HEK293 (cell line): ENCODE results near the gene LIX1L.

Source experiments
- CTCF ChIA-PET: fragments of 350-600 bp; formaldehyde crosslinking; extraction: SDS; loops from one replicate; lab custom pipeline; 2021; ENCODE audit warnings: antibody characterized with exemption; lab: Yijun Ruan, JAX
- POLR2A ChIA-PET: fragments of 300-600 bp; formaldehyde crosslinking; extraction: SDS; loops from one replicate; lab custom pipeline; 2020; ENCODE audit warnings: antibody characterized with exemption, inconsistent platforms; lab: Yijun Ruan, JAX
- H3K27ac ChIP-seq: fragments of 200-500 bp; sonication (Bioruptor generic); 2 replicates; pipeline ENCODE4 v1.5.1; 2014; ENCODE audit warnings: low read depth, low read length, control low read depth, inconsistent platforms; ENCODE audit errors: extremely low read depth
- H3K36me3 ChIP-seq, 2 experiments: fragments of 200-500 bp in 1 of 2; sonication (Bioruptor generic) in 1 of 2; 1 replicate in 1 of 2; 2 replicates in 1 of 2; pipeline ENCODE4 v1.5.1; 2014 to 2017; ENCODE audit warnings: inconsistent platforms in 2 of 2, low read length in 2 of 2; ENCODE audit not compliant: control insufficient read depth in 2 of 2, insufficient read depth in 1 of 2
- H3K4me1 ChIP-seq: fragments of 200-500 bp; sonication (Bioruptor generic); 2 replicates; pipeline ENCODE4 v1.5.1; 2014; ENCODE audit warnings: mild to moderate bottlenecking, low read length, inconsistent platforms; ENCODE audit not compliant: control insufficient read depth, insufficient read depth
- H3K4me3 ChIP-seq: 2 replicates; pipeline ENCODE4 v1.5.1; 2011; ENCODE audit warnings: low read depth, mild to moderate bottlenecking, control low read depth, low read length, moderate library complexity
- H3K9me3 ChIP-seq: fragments of 200-500 bp; sonication (Bioruptor generic); 2 replicates; pipeline ENCODE4 v1.5.1; 2014; ENCODE audit warnings: low read depth, low read length, inconsistent platforms; ENCODE audit not compliant: control insufficient read depth, insufficient read depth
- FEZF1 ChIP-seq: fragments of 450-650 bp; formaldehyde crosslinking; IDR thresholded peaks from 2 replicates; pipeline ENCODE4 v1.5.1; 2016; ENCODE audit warnings: missing biosample characterization, missing genetic modification characterization
- PRDM1 ChIP-seq: fragments of 450-650 bp; formaldehyde crosslinking; IDR thresholded peaks from 2 replicates; pipeline ENCODE4; 2016; ENCODE audit warnings: missing biosample characterization, missing genetic modification characterization
- ZBTB20 ChIP-seq: fragments of 450-650 bp; formaldehyde crosslinking; IDR thresholded peaks from 2 replicates; pipeline ENCODE4 v1.5.1; 2016; ENCODE audit warnings: missing biosample characterization, missing genetic modification characterization
- ZBTB44 ChIP-seq: fragments of 450-650 bp; IDR thresholded peaks from 2 replicates; pipeline ENCODE4 v1.5.1; 2018; ENCODE audit warnings: missing biosample characterization, mild to moderate bottlenecking, missing genetic modification characterization
- ZNF138 ChIP-seq: fragments of 450-650 bp; formaldehyde crosslinking; IDR thresholded peaks from 2 replicates; pipeline ENCODE4 v1.5.1; 2016; ENCODE audit warnings: missing biosample characterization, missing genetic modification characterization, borderline replicate concordance
- ZNF175 ChIP-seq: fragments of 450-650 bp; formaldehyde crosslinking; IDR thresholded peaks from 2 replicates; pipeline ENCODE4 v1.5.1; 2016; ENCODE audit warnings: missing biosample characterization, missing genetic modification characterization
- ZNF223 ChIP-seq: fragments of 450-650 bp; formaldehyde crosslinking; IDR thresholded peaks from 2 replicates; pipeline ENCODE4 v1.5.1; 2016; ENCODE audit warnings: missing biosample characterization, missing genetic modification characterization
- ZNF362 ChIP-seq: fragments of 450-650 bp; formaldehyde crosslinking; IDR thresholded peaks from 2 replicates; pipeline ENCODE4 v1.5.1; 2016; ENCODE audit warnings: missing biosample characterization, missing genetic modification characterization
- ZNF416 ChIP-seq: fragments of 450-650 bp; formaldehyde crosslinking; IDR thresholded peaks from 2 replicates; pipeline ENCODE4 v1.5.1; 2016; ENCODE audit warnings: missing biosample characterization, missing genetic modification characterization
- ZNF654 ChIP-seq: fragments of 450-650 bp; formaldehyde crosslinking; IDR thresholded peaks from 2 replicates; pipeline ENCODE4 v1.5.1; 2016; ENCODE audit warnings: low read depth, missing biosample characterization, missing genetic modification characterization
- ZNF664 ChIP-seq: fragments of 450-650 bp; formaldehyde crosslinking; IDR thresholded peaks from 2 replicates; pipeline ENCODE4 v1.5.1; 2016; ENCODE audit warnings: missing biosample characterization, missing genetic modification characterization
- ZSCAN23 ChIP-seq: fragments of 450-650 bp; formaldehyde crosslinking; IDR thresholded peaks from 2 replicates; pipeline ENCODE4 v1.5.1; 2016; ENCODE audit warnings: missing biosample characterization, missing genetic modification characterization
- ZXDB ChIP-seq: fragments of 450-650 bp; formaldehyde crosslinking; IDR thresholded peaks from 2 replicates; pipeline ENCODE4 v1.5.1; 2016; ENCODE audit warnings: missing biosample characterization, missing genetic modification characterization
- TF ChIP-seq, protein P1 (sequence below): fragments of 450-650 bp; formaldehyde crosslinking; IDR thresholded peaks from 2 replicates; pipeline ENCODE4; 2016; ENCODE audit warnings: missing biosample characterization, missing genetic modification characterization
- TF ChIP-seq, protein P2 (sequence below): fragments of 450-650 bp; formaldehyde crosslinking; IDR thresholded peaks from 2 replicates; pipeline ENCODE4 v1.5.1; 2016; ENCODE audit warnings: missing biosample characterization, missing genetic modification characterization

The LIX1L gene

GRCh38 chr1:145906954-145907753 lies 50.7 kb downstream of the LIX1L start:
- Histone ChIP-seq H3K4me3 (no peak overlapping the region), H3K9me3 (no peaks in the 10 kb centered on the region), H3K4me1 (no peaks in the 10 kb centered on the region), H3K36me3 (peaks cover 0 to 15% of the 10 kb centered on the region in 2 experiments; a peak in 1 of 3 replicates), H3K27ac (no peak overlapping the region)
- TF ChIP-seq ZBTB20 (peak; percentile 71), FEZF1 (tag by site-specific recombination) (no peak), ZNF362 (peak; percentile 23; the same call in 1 of the 2 replicates)
- ChIA-PET CTCF (interaction anchor here (0.6 to 10.0 kb wide), 6 partner anchors 12 to 86 kb away, joined by 3 to 222 read pairs (median 11); partner anchors contain the start of genes ANKRD35, NUDT17 and RBM8A), POLR2A (no interaction called here)

DNA sequence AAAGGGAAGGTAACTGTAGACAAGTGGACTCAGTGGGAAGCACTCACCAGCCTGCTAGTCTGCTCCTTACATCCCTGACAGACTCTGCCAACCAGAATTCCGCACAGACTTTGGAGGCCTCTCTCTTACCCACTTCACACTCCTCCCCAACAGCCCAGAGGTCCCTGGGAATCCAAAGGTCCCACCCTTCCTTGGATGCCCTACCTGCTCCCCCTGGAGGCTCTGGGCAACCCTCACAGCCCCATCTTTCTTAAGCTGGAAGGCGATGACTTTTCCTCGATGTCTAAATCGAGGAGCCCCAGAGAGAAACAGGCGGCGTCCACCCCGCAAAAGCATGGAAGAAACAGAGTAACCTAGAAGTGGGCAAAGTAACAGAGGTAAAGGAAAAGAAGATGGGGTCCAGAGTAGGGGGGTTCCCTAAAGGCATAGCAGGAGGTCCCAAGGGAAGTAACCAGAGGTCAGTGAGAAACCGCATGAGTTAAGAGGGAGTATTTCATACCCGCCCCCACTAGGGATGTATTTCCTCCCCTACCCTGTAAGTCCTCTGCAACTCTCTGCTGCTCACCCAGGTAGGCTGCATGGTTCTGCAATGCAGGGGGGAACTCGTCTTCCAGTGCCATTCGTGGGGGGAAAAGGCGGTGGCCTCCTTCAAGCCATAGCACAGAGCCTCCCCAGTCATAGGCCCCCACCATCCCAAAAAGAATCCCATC lies 56.4 kb downstream of the LIX1L start:
- no peak overlapping the region for H3K4me3 ChIP-seq
- CTCF ChIA-PET, result interaction anchor here (1.3 to 4.5 kb wide), 2 partner anchors 9 kb away, joined by 6 to 18 read pairs; partner anchors contain the start of gene ITGA10

GRCh38 chr1:145898756-145899155 lies 59.1 kb downstream of the LIX1L start:
- TF ChIP-seq, protein P1, sequence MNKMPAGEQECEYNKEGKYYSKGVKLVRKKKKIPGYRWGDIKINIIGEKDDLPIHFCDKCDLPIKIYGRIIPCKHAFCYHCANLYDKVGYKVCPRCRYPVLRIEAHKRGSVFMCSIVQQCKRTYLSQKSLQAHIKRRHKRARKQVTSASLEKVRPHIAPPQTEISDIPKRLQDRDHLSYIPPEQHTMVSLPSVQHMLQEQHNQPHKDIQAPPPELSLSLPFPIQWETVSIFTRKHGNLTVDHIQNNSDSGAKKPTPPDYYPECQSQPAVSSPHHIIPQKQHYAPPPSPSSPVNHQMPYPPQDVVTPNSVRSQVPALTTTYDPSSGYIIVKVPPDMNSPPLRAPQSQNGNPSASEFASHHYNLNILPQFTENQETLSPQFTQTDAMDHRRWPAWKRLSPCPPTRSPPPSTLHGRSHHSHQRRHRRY (tag by site-specific recombination), result no peak
- TF ChIP-seq ZNF416 (no peak), ZNF223 (tag by site-specific recombination) (no peak), ZNF654 (tag by site-specific recombination) (no peak), ZNF138 (tag by site-specific recombination) (no peak), ZNF664 (no peak), ZBTB44 (tag by site-specific recombination) (no peak), PRDM1 (tag by site-specific recombination) (no peak), ZSCAN23 (no peak), ZXDB (tag by site-specific recombination) (no peak)
- CTCF ChIA-PET, result interaction anchor here (2.3 to 4.5 kb wide), 2 partner anchors 7 to 11 kb away, joined by 15 to 18 read pairs; partner anchors contain the start of gene ITGA10
- no peak overlapping the region for H3K4me3 ChIP-seq
- no peaks in the 10 kb centered on the region for H3K36me3 ChIP-seq
- no peak overlapping the region for H3K27ac ChIP-seq
- POLR2A ChIA-PET, result no interaction called here
- H3K4me1 ChIP-seq, result no peaks in the 10 kb centered on the region
- no peaks in the 10 kb centered on the region for H3K9me3 ChIP-seq

More for the DNA sequence above, 56.4 kb downstream of the LIX1L start:
- Histone ChIP-seq H3K9me3 (no peaks in the 10 kb centered on the region), H3K4me1 (no peaks in the 10 kb centered on the region), H3K36me3 (no peaks in the 10 kb centered on the region), H3K27ac (no peak overlapping the region)
- TF ChIP-seq, protein P2, sequence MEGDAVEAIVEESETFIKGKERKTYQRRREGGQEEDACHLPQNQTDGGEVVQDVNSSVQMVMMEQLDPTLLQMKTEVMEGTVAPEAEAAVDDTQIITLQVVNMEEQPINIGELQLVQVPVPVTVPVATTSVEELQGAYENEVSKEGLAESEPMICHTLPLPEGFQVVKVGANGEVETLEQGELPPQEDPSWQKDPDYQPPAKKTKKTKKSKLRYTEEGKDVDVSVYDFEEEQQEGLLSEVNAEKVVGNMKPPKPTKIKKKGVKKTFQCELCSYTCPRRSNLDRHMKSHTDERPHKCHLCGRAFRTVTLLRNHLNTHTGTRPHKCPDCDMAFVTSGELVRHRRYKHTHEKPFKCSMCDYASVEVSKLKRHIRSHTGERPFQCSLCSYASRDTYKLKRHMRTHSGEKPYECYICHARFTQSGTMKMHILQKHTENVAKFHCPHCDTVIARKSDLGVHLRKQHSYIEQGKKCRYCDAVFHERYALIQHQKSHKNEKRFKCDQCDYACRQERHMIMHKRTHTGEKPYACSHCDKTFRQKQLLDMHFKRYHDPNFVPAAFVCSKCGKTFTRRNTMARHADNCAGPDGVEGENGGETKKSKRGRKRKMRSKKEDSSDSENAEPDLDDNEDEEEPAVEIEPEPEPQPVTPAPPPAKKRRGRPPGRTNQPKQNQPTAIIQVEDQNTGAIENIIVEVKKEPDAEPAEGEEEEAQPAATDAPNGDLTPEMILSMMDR, result 0 out of 2 replicates have a peak, but pooled peaks have one; percentile 7
- TF ChIP-seq ZNF175, result no peak
- POLR2A ChIA-PET, result interaction anchor here (1.0 kb wide), 1 partner anchor 10 kb away, joined by 3 read pairs; no protein-coding TSS in a partner anchor
